Effector memory CD8-positive, alpha-beta T cell (primary cell): Measurements from ENCODE around the gene TAF6L.

ENCODE experiments used
- ATAC-seq: fragments of 150-1000 bp; cut with Tn5 transposase; replicated peaks from 2 replicates; pipeline ENCODE4 v1.10.0; 2021; ENCODE audit warnings: mild to moderate bottlenecking, moderate library complexity
- DNase-seq, 3 experiments: peaks; one replicate each; pipeline ENCODE4 v3.0.0; 2021
- H3K27ac Mint-ChIP-seq, 2 donors: one replicate each; pipeline ENCODE4 v1.8.0; 2022; ENCODE audit warnings: mild to moderate bottlenecking in 2 of 2, mixed read lengths in 2 of 2, moderate library complexity in 2 of 2
- H3K27me3 Mint-ChIP-seq, 2 donors: one replicate each; pipeline ENCODE4 v1.8.0; 2022; ENCODE audit warnings: mixed read lengths in 2 of 2
- H3K36me3 Mint-ChIP-seq: one replicate; pipeline ENCODE4 v1.8.0; 2022; ENCODE audit warnings: mild to moderate bottlenecking, moderate library complexity, mixed read lengths; ENCODE audit not compliant: insufficient read depth
- H3K4me1 Mint-ChIP-seq, 2 donors: one replicate each; pipeline ENCODE4 v1.8.0; 2022; ENCODE audit warnings: low read depth in 2 of 2, mixed read lengths in 2 of 2
- H3K4me3 Mint-ChIP-seq, 2 donors: one replicate each; pipeline ENCODE4 v1.8.0; 2022; ENCODE audit warnings: mild to moderate bottlenecking in 2 of 2, mixed read lengths in 2 of 2, moderate library complexity in 2 of 2
- H3K9me3 Mint-ChIP-seq, 2 donors: one replicate each; pipeline ENCODE4 v1.8.0; 2022; ENCODE audit warnings: mixed read lengths in 2 of 2

The TAF6L gene

GRCh38 chr11:62832336-62833234 lies 61.4 kb downstream of the TAF6L start, which contains the start of gene TEX54:
TSS of gene TEX54 (minus strand) at chr11:62832841.
- Mint-ChIP-seq H3K9me3 (no peaks in the 10 kb centered on the region), H3K27ac (peak within 1 kb of the TSS; percentile 97 to 99), H3K4me1 (peaks cover 28 to 31% of the 10 kb centered on the region in 2 donors), H3K36me3 (peaks cover 66% of the 10 kb centered on the region), H3K27me3 (no peaks in the 10 kb centered on the region), H3K4me3 (peak within 1 kb of the TSS; percentile 95 to 96)
- ATAC-seq (peak; percentile 6), DNase-seq (no peak)

GRCh38 chr11:62835336-62835735 lies 64.1 kb downstream of the TAF6L start:
- no peak overlapping the region for H3K27ac Mint-ChIP-seq
- peaks cover 58% of the 10 kb centered on the region for H3K36me3 Mint-ChIP-seq

More at GRCh38 chr11:62835336-62835735, 64.1 kb downstream of the TAF6L start:
- Mint-ChIP-seq H3K27me3 (no peaks in the 10 kb centered on the region), H3K9me3 (no peaks in the 10 kb centered on the region), H3K4me3 (no peak overlapping the region), H3K4me1 (peaks cover 33 to 37% of the 10 kb centered on the region in 2 donors)
- DNase-seq (no peak), ATAC-seq (no peak)
